Stomach (tissue), 9 donors: ENCODE data around the gene OTUD7B. TPM values are rescaled to one million over a fixed set of nuclear protein-coding genes. Genes with fewer than 3 reads are reported as not detected.

Source experiments
- DNase-seq, 2 donors: peaks; one replicate each; pipeline versions ENCODE4 v3.0.0 to v3.0.0-alpha.2; 2013 to 2019
- H3K27ac ChIP-seq, 5 donors: fragments of 200-600 bp in 4 of 5; sonication (generic) in 4 of 5; one replicate each; pipeline ENCODE4 v1.5.1; 2013 to 2019; ENCODE audit warnings: mild to moderate bottlenecking in 1 of 5, moderate library complexity in 1 of 5
- H3K27me3 ChIP-seq, 3 donors: fragments of 200-600 bp; sonication (generic); one replicate each; pipeline ENCODE4 v1.5.1; 2017 to 2019; ENCODE audit warnings: mixed run types in 1 of 3
- H3K36me3 ChIP-seq, 4 donors: fragments of 200-600 bp; sonication (generic); 1 replicate in 3 of 4; 2 replicates in 1 of 4; pipeline ENCODE4 v1.5.1; 2016 to 2019
- H3K4me1 ChIP-seq, 4 donors: fragments of 200-600 bp; sonication (generic); one replicate each; pipeline ENCODE4 v1.5.1; 2016 to 2019
- H3K4me3 ChIP-seq, 4 donors: fragments of 200-600 bp; sonication (generic) in 3 of 4; one replicate each; pipeline ENCODE4 v1.5.1; 2016 to 2019; ENCODE audit warnings: mild to moderate bottlenecking in 1 of 4
- H3K9me3 ChIP-seq, 4 donors: fragments of 200-600 bp; sonication (generic); one replicate each; pipeline ENCODE4 v1.5.1; 2016 to 2019
- CTCF ChIP-seq, 7 experiments: fragments of 450-650 bp in 4 of 7; fragments of 200-600 bp in 3 of 7; sonication (generic) in 3 of 7; IDR thresholded peaks; one replicate each; pipeline ENCODE4 v1.5.1; 2016 to 2019; ENCODE audit warnings: antibody characterized with exemption in 7 of 7, control low read depth in 2 of 7, mild to moderate bottlenecking in 1 of 7
- EP300 ChIP-seq: sonication (generic); formaldehyde crosslinking; IDR thresholded peaks from one replicate; pipeline ENCODE4 v1.6.1; 2017; ENCODE audit warnings: antibody characterized with exemption
- POLR2A ChIP-seq, 4 donors: fragments of 450-650 bp; IDR thresholded peaks; one replicate each; pipeline ENCODE4 v1.6.1; 2016; ENCODE audit warnings: antibody characterized with exemption in 4 of 4, control low read depth in 2 of 4, mild to moderate bottlenecking in 1 of 4, moderate library complexity in 1 of 4
- POLR2AphosphoS5 ChIP-seq, 3 donors: sonication (generic); formaldehyde crosslinking; IDR thresholded peaks; one replicate each; pipeline ENCODE4 v1.6.1; 2016; ENCODE audit warnings: antibody characterized with exemption in 3 of 3
- WGBS, 5 donors: extraction: QIAGEN DNeasy Blood & Tissue Kit in 3 of 5; methylation state at CpG; one replicate each; pipeline versions ENCODE4 v1.1.5 to v1.1.7; 2013 to 2018; 5-methylcytosine and 5-hydroxymethylcytosine counted together
- intact Hi-C: fragments of 100-400 bp; cut with DNase I; formaldehyde crosslinking; loops from one replicate; pipeline ENCODE4 v1.15.1; 2023; ENCODE audit warnings: low total_unique reads
- polyA plus RNA-seq, 3 donors: library from polyadenylated mRNA; stranded (reverse); fragments of 200-250 nt; gene quantifications; one replicate each; pipeline ENCODE4 v1.2.3, GENCODE V29; 2013
- total RNA-seq, 5 donors: library from RNA; depleted of rRNA; stranded (reverse); fragments of >200 nt; gene quantifications; one replicate each; pipeline versions ENCODE4 v1.1.0 to v1.2.3, GENCODE V29; 2014 to 2016
- donor health status: healthy with polysubstance abuse.
- donor health status: Bipolar disorder and iron deficiency.
- donor health status: healthy.

Gene OTUD7B
- total and polyA plus RNA-seq, 8 donors: 2.2 to 38.8 (median 10.9) TPM

DNA sequence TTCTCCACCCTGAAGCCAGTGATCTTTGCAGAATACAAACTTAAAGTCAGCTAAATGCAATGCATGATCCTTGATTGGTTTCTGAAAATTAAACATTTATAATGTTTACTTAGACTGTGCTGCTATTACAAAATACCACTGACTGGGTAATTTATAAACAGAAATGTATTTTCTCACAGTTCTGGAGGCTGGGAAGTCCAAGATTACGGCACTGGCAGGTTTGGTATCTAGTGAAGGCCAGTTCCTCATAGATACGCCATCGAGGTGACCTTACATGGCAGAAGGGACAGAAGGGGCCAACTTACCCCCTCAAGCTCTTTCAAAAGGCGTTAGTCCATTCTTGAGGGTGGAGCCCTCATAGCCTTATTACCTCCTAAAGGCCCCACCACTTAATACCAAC, 114.0 kb downstream of the OTUD7B start:
- H3K4me3 ChIP-seq: no peak overlapping the region
- H3K4me1 ChIP-seq: peaks cover 8 to 16% (median 11%) of the 10 kb centered on the region in 4 donors
- no peaks in the 10 kb centered on the region for H3K9me3 ChIP-seq
- 80 to 96% (median 90%) methylated on average over 4 of the region's 4 CpGs for WGBS, 5 donors
- H3K36me3 ChIP-seq: no peaks in the 10 kb centered on the region
- intact Hi-C loops: no loop called here
- H3K27me3 ChIP-seq: no peaks in the 10 kb centered on the region
- TF ChIP-seq POLR2AphosphoS5 (IDR thresholded peaks at IDR 0.05): no peak
- TF ChIP-seq POLR2A (IDR thresholded peaks at IDR 0.05): no peak
- TF ChIP-seq CTCF (IDR thresholded peaks at IDR 0.05): no peak
- no peak for TF ChIP-seq EP300
- no peak overlapping the region for H3K27ac ChIP-seq
- no peak for DNase-seq

DNA sequence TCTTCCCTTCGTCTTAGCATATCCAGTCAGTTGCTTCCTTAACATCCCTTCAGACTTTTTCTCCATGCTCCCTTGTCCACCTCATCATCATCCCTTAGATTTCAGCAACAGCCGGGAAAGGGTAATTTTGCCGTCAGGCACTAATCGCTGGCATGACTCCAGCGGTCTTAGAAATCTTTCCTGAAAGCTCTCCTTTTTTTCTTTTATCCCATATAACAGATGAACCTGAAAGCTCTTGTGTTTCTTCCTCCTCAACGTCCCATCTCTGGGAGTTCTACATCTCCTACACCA, 121.6 kb downstream of the OTUD7B start:
- H3K27ac ChIP-seq: peak overlapping the region; percentile 94 to 100 (median 100)
- H3K4me3 ChIP-seq: peak overlapping the region; percentile 48 to 74 (median 58)

GRCh38 chr1:149888247-149888998, 122.1 kb downstream of the OTUD7B start:
- H3K27ac ChIP-seq: peak overlapping the region; percentile 94 to 100 (median 100)
- WGBS, 5 donors: 3 to 4% (median 4%) methylated on average over 28 of the region's 28 CpGs
- TF ChIP-seq POLR2A (IDR thresholded peaks at IDR 0.05) (peak in 2 of 4 donors; percentile 31 to 78), EP300 (no peak), CTCF (IDR thresholded peaks at IDR 0.05) (peak in 5 of 7 experiments; percentile 24 to 69 (median 62)), POLR2AphosphoS5 (IDR thresholded peaks at IDR 0.05) (no peak)
- DNase-seq: peak; percentile 77 to 96
- H3K4me3 ChIP-seq: peak overlapping the region; percentile 48 to 74 (median 58)
- intact Hi-C loops: no loop called here
- H3K9me3 ChIP-seq: no peaks in the 10 kb centered on the region
- H3K36me3 ChIP-seq: no peaks in the 10 kb centered on the region
- H3K27me3 ChIP-seq: no peaks in the 10 kb centered on the region
- peaks cover 18 to 30% (median 25%) of the 10 kb centered on the region in 4 donors for H3K4me1 ChIP-seq

More for the DNA sequence above, 121.6 kb downstream of the OTUD7B start:
- Histone ChIP-seq H3K27me3 (no peaks in the 10 kb centered on the region), H3K9me3 (no peaks in the 10 kb centered on the region), H3K4me1 (peaks cover 17 to 25% (median 21%) of the 10 kb centered on the region in 4 donors), H3K36me3 (no peaks in the 10 kb centered on the region)
- DNase-seq: peak; percentile 28 to 76
- WGBS, 5 donors: 16 to 27% (median 22%) methylated on average over 6 of the region's 6 CpGs
- intact Hi-C loops: no loop called here
- TF ChIP-seq POLR2AphosphoS5 (IDR thresholded peaks at IDR 0.05) (no peak), POLR2A (IDR thresholded peaks at IDR 0.05) (no peak), EP300 (no peak), CTCF (IDR thresholded peaks at IDR 0.05) (no peak)

Other genes with a start within 250 kb of the OTUD7B start
- gene FCGR1A, start 228.0 kb downstream of the OTUD7B start, total RNA-seq: 1 to 10 TPM in 2 of 5 donors, not detected in 3; 3.5 to 5.3 TPM
- gene FCGR1A, start 228.0 kb downstream of the OTUD7B start, polyA plus RNA-seq: 1 to 10 TPM; 3.9 to 9.4 (median 7.5) TPM
- gene BOLA1, start 111.2 kb downstream of the OTUD7B start, total RNA-seq: 10 to 100 TPM in 4 of 5 donors, 1 to 10 TPM in 1; 2.9 to 48.4 (median 13.8) TPM
- 10 to 100 TPM; 31.0 to 48.7 (median 32.9) TPM for gene BOLA1, start 111.2 kb downstream of the OTUD7B start, polyA plus RNA-seq
- gene SV2A, start 92.9 kb downstream of the OTUD7B start, total RNA-seq: 1 to 10 TPM in 3 of 5 donors, under 1 TPM in 1, not detected in 1; 0.58 to 4.6 (median 2.3) TPM
- gene SV2A, start 92.9 kb downstream of the OTUD7B start, polyA plus RNA-seq: 1 to 10 TPM in 1 of 3 donors, under 1 TPM in 2; 0.46 to 1.4 (median 1.00) TPM
- 10 to 100 TPM in 4 of 5 donors, 1 to 10 TPM in 1; 9.4 to 36.5 (median 19.3) TPM for gene SF3B4, start 82.9 kb downstream of the OTUD7B start, total RNA-seq
- gene SF3B4, start 82.9 kb downstream of the OTUD7B start, polyA plus RNA-seq: 10 to 100 TPM; 23.3 to 31.7 (median 30.5) TPM
- gene MTMR11, start 73.8 kb downstream of the OTUD7B start, total RNA-seq: 100 to 1,000 TPM in 1 of 5 donors, 10 to 100 TPM in 2, 1 to 10 TPM in 2; 3.6 to 169 (median 22.2) TPM
- 1 to 10 TPM; 3.5 to 6.9 (median 6.4) TPM for gene MTMR11, start 73.8 kb downstream of the OTUD7B start, polyA plus RNA-seq
- 10 to 100 TPM; 13.3 to 69.9 (median 41.9) TPM for gene VPS45, start 57.0 kb upstream of the OTUD7B start, total RNA-seq
- 10 to 100 TPM; 15.3 to 21.7 (median 15.9) TPM for gene VPS45, start 57.0 kb upstream of the OTUD7B start, polyA plus RNA-seq
- gene PLEKHO1, start 139.2 kb upstream of the OTUD7B start, total RNA-seq: 100 to 1,000 TPM in 3 of 5 donors, 10 to 100 TPM in 2; 34.6 to 254 (median 100) TPM
- 10 to 100 TPM; 38.6 to 79.3 (median 40.9) TPM for gene PLEKHO1, start 139.2 kb upstream of the OTUD7B start, polyA plus RNA-seq
- 10 to 100 TPM in 4 of 5 donors, 1 to 10 TPM in 1; 7.0 to 33.2 (median 15.2) TPM for gene ANP32E, start 225.4 kb upstream of the OTUD7B start, total RNA-seq
- gene ANP32E, start 225.4 kb upstream of the OTUD7B start, polyA plus RNA-seq: 10 to 100 TPM; 15.4 to 19.9 (median 19.5) TPM
- gene CA14, start 247.0 kb upstream of the OTUD7B start, total RNA-seq: 1 to 10 TPM in 2 of 5 donors, not detected in 3; 1.0 to 1.1 TPM
- 1 to 10 TPM in 1 of 3 donors, under 1 TPM in 1, not detected in 1; 0.68 to 1.4 TPM for gene CA14, start 247.0 kb upstream of the OTUD7B start, polyA plus RNA-seq